Measurements from ENCODE around the gene ZSCAN12.

ZSCAN12 gene

DNA sequence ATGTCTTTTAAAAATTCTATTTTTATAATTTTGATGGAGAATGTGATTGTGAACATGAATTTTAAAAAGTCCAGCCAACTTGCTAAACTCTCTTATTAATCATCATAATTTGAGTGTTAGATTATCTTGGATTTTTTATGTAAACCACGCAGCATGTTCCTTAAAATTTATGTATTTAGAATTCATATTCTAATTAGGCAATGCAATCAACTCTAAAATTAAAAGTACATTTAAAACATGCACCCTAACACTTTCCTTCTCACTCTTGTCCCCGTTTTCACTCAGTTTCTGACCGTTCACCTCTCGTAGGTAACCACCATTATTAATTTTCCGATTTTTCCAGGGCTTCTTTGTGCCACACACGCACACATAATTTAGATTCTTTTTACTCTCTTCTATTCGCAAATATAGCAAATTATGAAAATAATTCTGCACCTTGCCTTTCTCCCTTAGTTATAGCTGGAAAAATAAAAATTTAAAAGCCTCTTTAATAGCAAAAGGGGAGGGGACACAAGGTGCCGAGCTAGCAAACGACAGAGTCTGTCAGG, 50.1 kb downstream of the ZSCAN12 start:
- H3K4me3 ChIP-seq (ENCODE audit: low read depth, low read length), result peak overlapping the region; percentile 74
- TF ChIP-seq, protein P1, sequence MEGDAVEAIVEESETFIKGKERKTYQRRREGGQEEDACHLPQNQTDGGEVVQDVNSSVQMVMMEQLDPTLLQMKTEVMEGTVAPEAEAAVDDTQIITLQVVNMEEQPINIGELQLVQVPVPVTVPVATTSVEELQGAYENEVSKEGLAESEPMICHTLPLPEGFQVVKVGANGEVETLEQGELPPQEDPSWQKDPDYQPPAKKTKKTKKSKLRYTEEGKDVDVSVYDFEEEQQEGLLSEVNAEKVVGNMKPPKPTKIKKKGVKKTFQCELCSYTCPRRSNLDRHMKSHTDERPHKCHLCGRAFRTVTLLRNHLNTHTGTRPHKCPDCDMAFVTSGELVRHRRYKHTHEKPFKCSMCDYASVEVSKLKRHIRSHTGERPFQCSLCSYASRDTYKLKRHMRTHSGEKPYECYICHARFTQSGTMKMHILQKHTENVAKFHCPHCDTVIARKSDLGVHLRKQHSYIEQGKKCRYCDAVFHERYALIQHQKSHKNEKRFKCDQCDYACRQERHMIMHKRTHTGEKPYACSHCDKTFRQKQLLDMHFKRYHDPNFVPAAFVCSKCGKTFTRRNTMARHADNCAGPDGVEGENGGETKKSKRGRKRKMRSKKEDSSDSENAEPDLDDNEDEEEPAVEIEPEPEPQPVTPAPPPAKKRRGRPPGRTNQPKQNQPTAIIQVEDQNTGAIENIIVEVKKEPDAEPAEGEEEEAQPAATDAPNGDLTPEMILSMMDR (IDR thresholded peaks at IDR 0.05; ENCODE audit: control insufficient read depth, extremely low read depth, insufficient read depth), result no peak
- DNase-seq (ENCODE audit: low read depth), result no peak

- TF ChIP-seq, protein P1 (IDR thresholded peaks at IDR 0.05; ENCODE audit: control insufficient read depth, extremely low read depth, insufficient read depth), result no peak
- no peak for DNase-seq (ENCODE audit: low read depth)
- H3K4me3 ChIP-seq (ENCODE audit: low read depth, low read length), result no peak overlapping the region
Measured at GRCh38 chr6:28347119-28347518, 52.4 kb downstream of the ZSCAN12 start.

DNA sequence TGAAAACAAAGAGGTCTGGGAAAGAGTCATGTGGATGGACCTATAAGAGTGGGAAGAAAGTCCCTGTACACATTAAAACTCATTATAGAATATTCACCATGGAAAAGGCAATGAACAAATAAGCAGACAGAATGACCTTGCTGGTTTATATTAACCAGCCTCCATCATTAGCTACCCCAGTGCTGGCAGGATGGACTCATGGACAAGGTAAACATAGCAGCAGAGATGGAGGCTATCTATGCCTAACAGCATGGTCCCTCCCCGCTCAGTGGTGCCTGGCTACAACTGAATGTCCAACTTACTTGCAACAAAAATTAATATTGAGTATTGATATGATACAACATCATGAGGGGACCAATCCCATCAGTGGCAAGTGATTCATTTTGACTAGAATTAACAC, 54.3 kb downstream of the ZSCAN12 start:
- DNase-seq (ENCODE audit: low read depth), result no peak
- TF ChIP-seq, protein P1 (IDR thresholded peaks at IDR 0.05; ENCODE audit: control insufficient read depth, extremely low read depth, insufficient read depth), result no peak
- H3K4me3 ChIP-seq (ENCODE audit: low read depth, low read length), result no peak overlapping the region

DNA sequence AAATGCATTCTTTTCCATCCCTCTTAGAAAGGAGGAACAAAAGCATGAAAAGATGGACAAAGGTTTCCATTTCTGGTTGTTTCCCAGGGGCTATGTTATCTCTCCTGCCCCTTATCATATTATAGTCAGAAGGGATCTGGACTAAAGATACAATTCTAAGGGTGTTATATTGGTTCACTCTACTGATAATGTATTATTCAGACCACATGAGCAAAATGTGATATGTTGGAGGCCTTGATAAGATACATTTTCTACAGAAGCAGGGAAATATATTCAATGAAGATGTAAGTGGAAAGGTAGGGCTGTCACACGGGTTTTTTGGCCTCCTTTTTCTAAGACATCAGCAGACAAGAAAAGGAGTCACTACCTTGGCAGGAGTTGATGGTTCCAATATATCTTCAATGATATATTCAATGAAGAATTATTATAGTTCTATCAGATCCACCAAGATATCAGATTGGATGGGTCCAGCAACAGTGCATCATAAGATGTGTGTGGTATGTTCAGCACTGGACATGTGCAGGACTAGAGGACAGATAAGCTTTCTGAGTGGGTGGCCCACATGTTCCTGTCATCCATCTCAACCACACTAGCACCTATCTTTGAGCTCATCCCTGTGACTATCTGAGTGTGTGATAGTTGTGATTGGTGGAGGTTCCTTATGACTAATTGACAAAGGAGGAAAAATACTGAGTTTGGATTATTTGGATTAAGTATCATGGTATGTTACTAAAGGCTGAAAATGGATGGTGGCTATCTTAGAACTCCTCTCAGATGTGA, 55.5 kb downstream of the ZSCAN12 start:
- DNase-seq (ENCODE audit: low read depth), result no peak
- no peak overlapping the region for H3K4me3 ChIP-seq (ENCODE audit: low read depth, low read length)
- TF ChIP-seq, protein P1 (IDR thresholded peaks at IDR 0.05; ENCODE audit: control insufficient read depth, extremely low read depth, insufficient read depth), result no peak

GRCh38 chr6:28340310-28341095, 59.0 kb downstream of the ZSCAN12 start:
- DNase-seq (ENCODE audit: low read depth), result no peak
- TF ChIP-seq, protein P1 (IDR thresholded peaks at IDR 0.05; ENCODE audit: control insufficient read depth, extremely low read depth, insufficient read depth), result no peak
- H3K4me3 ChIP-seq (ENCODE audit: low read depth, low read length), result no peak overlapping the region

GRCh38 chr6:28337121-28337520, 62.4 kb downstream of the ZSCAN12 start:
- no peak overlapping the region for H3K4me3 ChIP-seq (ENCODE audit: low read depth, low read length)
- TF ChIP-seq, protein P1 (IDR thresholded peaks at IDR 0.05; ENCODE audit: control insufficient read depth, extremely low read depth, insufficient read depth), result no peak
- DNase-seq (ENCODE audit: low read depth), result no peak
